ENCODE measurements around the gene SOX6.
"Not testable (repeated sequence)": the region's sequence is repeated elsewhere in the genome, so short reads cannot be mapped to it uniquely, and the experiment has no call there.

SOX6 gene

DNA sequence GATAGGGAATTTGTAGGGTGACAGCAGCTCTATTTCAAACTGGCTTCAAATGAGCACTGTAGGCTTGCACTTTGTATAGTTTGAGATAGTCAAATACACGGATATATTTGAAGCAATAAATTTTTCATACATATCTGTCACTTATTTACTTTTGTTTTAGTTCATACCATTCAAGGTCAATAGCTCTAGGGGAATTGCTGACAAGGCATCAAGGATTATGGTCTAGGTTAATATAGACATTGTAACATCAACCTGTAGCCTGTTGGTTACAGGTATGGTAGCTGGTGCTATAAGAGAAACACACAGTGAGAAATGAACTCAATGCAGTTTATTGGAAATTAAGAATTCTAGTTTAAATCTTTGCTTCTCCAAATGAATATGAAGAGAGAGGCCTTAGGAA, 267.6 kb downstream of the SOX6 start:
- DNase-seq: no peak

DNA sequence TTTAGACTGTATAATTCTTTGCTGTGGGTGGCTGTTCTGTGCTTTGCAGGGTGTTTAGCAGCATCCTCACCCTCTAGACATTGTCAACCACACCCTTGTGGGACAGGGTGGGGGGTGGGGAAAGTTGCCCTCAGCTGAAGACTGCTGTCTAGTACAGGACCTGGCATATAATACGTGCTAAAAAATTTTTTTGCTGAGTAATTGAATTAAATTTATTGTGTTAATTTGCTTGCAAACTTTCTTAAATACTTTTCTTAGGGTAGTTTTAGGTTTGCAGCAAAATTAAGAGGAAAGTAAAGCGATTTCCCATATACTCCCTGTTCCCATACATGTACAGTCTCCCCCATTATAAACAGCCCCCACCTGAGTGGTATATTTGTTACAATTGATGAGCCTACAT, 268.5 kb downstream of the SOX6 start:
- no peak for DNase-seq

DNA sequence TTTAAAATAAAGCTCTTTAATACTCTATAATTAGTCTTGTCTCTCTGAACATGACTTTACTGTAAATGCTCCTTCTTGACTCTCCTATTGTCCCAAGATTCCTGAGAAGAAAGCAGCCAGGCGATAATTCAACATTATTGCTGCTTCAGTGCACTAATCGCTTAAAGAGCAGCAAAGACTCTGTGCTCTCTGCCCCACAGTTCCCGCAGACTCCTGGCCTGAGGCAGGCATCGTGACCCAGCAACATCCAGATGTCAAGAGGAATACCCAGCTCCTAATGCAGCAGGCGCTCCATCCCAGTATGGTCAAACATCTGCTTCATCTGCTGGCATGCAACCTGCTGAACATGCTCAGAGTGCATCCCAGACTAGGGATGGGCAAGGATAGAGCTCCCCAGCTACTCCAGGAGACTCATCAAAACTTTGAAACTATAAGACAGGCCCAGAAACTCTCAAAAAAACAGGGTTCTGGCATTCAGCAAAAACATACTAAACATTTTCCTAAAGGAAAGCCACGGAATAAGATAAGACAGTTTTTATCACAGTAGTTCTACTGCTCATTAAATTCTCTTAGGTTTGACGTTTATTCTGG, 270.0 kb downstream of the SOX6 start:
- no peak for DNase-seq

DNA sequence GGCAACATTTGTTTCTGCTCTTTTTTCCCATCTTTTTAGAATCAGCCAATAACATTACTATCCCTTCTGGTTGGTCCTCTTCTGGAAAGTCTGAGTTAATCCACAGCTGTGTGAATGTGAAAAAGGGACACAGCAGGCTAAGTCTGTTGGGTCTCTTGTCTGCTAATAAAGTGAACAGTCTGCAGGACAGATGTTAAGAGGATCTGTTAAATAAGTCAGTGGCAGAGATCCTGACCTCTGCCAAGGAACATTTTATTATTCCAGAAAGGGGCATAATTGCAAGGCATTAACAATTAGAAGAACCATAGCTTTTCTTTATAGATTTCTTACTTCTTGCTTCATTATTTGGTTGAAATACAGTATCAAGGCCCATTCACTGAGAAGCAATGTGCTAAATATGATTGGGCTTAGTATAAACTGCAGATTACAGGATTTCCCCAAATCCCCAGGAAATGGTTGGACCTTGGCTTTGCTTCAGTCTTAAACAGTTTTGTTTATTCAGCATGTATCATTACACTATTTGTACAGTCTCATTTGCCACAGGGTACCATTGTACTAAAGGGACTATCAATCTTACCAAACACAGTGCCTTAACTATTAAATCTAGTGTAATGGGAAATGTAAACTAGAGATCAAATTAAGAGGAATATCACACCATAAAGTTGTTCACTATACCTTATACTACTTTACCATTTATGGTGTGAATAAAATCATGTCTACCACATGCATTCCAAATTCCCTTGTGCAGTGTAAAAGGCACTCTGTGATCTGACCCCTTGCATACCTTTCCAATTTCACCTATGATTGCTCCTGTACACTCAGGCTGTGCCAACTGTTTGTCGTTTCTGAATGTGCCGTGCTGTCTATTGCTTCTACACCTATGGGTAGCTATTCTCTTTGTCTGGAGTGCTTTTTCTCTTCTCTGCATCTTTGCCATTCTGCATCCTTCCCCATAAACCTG, 274.0 kb downstream of the SOX6 start:
- no peak for DNase-seq

DNA sequence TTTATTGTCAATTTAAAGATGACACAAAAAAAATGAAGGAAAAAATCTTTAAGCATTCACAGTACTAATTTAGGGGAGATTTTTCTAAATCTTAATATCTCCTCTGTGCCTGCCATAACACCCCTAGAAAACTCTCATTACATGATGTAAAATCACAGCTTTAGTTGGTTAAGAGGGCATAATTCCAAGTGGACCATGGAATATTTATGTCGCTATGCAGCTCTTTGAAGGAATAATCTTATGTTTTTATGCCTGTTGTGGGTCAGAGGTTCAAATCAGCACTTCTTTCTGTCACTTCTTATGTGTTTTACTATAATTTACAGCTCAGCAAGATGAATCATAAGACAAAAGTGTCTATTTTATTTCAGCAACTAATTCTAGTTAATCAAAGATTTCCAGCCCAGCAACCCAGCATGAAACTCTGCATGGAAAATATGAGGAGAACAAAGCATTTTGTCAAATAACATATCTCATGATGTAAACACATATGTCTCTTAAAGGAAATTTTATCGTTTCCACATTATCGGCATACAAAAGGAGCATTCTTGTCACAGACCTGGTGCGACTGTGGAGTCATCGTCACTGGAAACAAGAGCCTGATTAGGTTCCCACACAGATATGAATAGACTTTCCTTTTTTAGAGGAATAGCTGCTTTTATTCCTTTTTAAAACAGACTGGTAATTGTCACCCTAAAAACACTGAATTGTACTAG, 274.8 kb downstream of the SOX6 start:
- DNase-seq: no peak

DNA sequence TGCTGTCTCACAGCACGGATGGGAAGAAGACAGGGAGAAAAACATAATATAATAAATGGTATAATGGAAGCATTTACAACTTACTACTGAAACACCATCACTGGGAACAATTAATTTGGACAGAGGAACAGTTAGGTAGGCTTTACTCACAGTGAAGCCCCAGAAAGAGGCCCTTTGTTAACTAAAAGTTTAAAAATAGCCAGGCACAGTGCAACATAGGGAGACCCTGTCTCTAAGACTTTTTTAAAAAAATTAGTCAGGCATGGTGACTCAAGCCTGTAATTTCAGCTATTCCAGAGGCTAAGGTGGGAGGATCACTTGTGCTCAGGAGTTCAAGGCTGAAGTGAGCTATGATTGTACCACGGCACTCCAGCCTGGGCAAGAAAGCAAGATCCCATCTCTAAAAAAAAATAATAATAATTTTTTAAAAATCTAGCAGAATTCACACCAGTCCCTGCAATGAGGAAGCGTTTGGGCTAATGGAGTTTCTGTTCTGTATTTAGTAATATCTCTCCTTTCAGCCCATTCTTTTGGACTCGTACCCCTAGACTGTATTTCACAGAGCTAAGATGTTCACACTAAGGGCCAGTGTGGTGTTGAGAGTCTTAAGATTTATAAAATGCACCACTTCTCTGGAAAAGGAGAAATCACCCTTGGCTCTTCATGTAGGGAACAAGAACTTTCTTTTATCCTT, 275.5 kb downstream of the SOX6 start:
- DNase-seq: no peak

DNA sequence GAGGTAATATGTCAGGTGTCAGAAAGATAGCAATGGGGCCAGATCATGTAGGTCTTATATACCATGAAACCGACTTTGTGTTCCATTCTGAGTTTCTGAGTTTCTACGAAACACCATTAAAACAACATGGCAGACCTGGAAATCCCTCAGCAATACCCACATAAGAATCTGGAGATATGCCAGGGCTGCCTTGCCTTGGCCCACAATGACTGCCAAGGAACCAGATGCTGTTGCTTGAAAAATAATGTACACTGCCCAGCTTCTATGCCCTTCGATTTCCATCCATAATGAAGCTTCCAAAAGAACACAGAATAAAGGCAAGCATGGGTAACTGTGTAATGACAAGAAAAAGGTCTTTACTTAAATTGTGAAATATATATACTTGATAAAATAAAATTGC, 277.4 kb downstream of the SOX6 start:
- DNase-seq: no peak

DNA sequence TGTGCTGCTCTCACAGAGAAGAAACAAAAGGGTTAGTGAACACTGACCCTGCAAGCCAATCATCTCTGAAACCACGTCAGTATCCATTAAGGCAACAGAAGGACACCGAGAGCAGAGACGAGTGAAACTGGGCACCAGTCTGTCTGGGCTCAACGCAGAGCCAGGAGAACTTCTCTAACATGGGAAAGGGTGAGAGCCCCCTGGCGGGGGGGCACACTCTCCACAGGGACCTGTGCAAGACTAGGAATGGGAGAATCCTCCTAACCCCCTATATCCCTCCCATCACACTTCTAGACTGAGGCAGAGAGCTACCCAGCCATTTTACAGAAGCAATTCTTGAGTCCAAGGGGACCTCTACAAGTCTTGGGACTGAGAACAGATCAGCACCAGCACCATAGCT, 285.8 kb downstream of the SOX6 start:
- DNase-seq: no peak

DNA sequence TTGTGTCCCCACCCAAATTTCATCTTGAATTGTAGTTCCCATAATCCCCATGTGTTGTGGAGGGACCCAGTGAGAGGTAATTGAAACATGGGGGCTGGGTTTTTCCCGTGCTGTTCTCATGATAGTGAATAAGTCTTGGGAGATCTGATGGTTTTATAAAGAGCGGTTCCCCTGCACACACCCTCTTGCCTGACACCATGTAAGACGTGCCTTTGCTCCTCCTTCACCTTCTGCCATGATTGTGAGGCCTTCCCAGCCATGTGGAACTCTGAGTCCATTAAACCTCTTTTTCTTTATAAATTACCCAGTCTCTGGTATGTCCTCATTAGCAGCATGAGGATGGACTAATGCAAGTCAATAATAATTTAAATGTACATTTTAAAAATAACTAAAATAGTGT, 289.1 kb downstream of the SOX6 start:
- not testable (repeated sequence) for DNase-seq

DNA sequence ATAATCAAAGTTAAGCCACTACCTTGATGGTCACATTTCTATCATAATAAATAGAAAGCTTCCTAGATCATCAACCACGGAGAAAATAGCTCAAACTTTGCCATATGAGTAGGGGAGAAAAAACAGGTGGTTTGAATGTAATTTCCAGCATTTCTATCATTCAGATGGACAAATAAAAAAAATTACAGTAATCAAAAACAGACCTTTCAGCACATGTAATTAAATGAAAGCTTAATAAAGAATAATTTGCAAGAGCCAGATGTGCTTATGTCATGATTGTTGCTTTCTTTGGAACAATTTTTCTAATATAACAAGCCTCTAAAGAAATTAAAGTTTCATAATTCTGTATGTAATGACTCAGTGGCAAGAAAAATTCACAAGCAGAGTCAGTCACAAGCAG, 297.0 kb downstream of the SOX6 start:
- DNase-seq: no peak

DNA sequence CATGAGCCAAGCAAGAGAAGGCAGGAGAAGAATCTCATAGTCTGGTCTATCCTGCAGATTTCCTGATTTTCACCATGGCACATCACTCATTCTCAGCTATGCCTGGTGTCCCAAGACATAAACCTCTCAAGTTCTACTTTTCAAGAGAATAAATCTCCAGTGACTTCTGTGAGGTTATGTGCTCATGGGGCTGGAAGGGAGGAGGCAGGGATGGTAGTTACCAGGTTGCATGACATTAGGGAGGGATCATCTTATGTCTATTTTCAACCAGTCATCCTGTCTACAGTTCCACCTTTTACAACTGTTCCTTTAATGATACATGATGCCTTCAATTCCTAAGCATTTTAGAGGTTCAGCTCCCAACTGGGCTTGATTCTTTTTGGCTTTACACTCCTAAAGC, 297.7 kb downstream of the SOX6 start:
- no peak for DNase-seq

DNA sequence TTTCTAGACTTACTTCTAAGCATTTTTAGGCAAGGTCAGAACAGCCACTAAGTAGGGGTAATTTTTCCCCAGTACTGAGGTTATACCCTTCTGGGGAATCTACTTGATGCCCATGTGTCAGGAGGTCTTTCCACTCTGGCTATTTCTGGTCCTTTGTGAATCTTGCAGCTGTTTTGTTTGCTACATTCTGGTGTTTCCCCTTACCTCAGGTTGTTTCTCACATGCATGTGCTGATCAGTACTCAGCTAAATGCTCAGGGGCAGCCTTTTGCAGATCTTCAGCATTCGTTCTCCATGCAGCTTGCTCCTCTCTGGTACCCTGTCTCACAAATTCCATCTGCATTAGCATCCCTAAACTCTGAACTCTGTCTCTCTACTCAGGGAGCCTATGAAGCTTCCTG, 303.6 kb downstream of the SOX6 start:
- no peak for DNase-seq

DNA sequence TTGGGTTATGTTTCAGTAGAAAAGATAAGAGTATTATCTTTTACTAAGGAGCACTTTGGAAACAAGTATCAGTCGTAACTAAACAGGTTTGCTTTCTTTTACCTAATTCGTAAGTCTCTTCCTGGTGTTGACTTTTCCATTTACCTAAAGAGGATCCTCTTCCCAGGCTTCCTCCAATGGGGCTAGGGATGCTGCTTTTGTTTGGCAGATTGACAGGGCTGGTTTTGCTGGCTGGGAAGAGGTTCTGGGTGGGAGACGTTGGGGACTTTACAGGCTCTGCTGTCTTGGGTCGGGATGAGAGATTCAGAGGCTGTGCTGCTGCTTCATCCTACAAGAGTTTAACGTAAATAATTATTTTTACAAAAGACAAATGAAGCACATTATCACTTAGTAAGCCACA, 306.7 kb downstream of the SOX6 start:
- no peak for DNase-seq

DNA sequence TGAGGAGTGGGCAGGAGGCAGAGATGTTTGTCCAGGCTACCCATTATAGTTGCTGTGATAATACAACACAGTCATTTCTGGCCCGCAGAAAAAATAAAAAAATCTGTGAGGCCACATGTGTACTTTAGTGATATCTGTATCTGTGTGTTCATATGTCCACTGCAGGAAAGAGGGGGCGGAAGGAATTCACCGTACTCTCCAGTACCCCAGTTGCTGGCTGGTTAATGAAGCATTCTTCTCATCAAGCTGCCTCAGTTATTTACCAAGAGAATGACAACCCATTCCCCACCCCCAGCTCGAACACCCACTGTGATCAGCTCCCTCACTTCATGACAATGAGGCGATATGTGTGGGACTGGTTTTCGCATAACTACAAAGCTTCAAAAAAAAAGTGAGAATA, 309.3 kb downstream of the SOX6 start:
- DNase-seq: no peak

DNA sequence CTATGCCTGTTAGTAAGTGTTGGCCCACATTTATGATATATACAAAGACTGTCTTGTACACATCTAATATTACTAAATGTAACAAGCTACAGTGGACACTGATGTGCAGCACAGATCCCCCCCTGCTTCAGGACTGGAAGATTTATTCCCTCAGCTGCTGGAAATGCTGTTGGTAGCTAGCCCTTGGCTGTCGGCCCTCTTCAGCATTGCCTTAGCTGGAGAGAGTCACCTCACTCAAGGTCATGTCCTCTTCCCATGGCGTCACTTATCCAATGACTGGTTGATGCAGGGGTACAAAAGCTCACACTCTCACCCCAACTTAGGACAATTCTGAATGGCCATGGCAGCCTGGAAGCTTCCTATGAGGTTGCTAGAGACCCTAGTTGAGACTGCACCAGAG, 312.7 kb downstream of the SOX6 start:
- no peak for DNase-seq

DNA sequence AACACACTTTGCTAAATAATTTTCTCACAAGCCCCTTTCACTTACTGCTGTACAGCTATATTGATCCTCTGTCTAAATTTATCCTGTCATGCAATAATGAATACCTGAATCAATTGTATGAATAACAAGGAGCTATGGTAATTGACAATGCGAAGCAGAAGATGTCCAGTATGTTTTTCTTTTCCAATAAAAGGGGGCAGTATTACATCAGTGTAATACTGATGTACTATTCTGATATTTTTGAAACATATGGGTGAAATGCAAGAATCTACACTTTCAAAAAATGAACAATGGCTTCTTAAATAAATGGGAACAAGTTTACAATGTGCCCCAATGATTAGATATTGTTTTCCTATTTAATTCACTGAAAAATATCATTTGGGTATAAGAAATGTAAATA, 315.1 kb downstream of the SOX6 start:
- DNase-seq: no peak

DNA sequence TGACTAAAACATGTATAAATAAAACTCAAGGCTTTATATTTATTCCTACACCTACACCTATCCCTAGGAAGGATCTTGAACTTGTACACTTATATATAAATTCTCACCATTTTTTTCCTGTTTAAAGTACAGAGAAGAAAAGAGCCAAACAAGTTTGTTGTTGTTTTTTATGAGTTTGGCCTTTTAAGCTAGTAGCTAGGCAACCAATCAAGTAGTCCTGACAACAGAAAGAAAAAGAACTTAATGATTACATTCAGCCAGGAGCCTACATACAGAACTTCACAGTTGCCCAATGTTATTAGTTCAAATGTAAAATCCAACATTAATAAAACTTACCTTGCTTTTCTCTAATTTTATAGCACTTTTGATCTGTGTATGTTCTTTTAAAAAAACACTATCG, 316.2 kb downstream of the SOX6 start:
- DNase-seq: no peak

DNA sequence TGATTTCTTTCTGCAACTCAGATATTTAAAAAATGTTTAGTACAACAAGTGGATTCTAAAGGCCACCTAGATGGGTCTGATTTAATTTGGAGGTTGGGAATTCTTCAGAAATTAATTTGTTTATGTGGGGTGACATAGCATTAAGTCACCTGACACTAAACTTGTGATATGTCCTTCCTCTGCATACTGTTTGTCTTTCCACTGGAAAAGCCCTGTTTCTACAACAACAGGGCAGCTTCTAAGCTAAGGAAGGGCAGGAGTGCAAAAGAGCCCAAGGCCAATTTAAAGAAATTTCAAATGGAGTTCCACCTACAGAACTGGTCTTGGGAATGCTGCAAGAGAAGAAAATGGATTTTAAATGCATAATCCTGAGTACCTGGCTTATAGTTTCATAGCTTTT, 319.2 kb downstream of the SOX6 start:
- no peak for DNase-seq

DNA sequence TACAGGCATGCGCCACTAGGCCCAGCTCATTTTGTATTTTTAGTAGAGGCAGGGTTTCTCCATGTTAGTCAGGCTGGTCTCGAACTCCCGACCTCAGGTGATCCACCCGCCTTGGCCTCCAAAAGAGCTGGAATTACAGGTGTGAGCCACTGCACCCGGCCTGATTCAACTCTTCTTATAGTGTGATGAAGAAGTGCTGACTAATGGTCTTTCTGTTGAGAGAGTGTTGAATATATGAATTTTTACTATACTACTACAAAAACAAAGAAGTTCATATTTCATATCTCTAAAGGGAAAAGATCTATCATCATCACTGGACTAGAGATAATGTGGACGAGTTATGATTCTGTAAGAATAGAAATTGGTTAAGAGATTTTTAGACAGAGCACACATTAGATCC, 320.1 kb downstream of the SOX6 start:
- DNase-seq: no peak

DNA sequence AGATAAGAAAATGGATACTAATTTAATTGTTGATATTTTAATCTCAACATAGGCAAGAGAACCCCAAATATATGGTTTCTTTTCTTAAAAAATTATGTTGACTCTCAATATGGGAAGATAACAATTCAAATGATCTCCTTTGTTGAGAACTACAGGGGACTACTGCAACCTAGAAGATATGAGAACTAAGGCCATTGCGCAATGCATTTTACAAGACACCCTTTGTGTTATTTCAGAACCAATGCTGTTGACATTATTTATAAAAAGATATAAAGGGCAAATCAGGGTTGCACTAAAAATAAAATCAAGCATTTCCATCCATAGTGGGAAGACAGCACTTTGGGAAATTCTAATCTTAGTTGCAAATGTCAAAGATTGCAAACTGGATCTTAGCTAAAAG, 322.3 kb downstream of the SOX6 start:
- no peak for DNase-seq

DNA sequence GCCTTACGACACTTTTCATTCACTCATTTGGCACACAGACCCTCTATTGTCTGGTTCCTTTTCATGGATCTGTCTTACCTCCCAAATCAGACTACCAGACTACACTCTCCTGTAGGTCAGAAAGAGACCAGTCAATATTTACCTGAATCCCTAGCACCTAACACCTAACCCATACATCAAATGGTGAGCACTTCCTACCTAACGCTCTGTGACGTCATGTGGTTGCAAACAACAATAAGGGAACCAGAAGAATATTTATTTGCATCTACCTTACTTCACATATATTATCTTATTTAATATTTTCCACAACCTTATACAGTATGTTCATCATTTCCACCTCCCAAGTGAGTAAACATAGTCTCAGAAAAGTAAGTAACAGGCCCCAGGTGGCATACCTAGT, 323.4 kb downstream of the SOX6 start:
- no peak for DNase-seq

DNA sequence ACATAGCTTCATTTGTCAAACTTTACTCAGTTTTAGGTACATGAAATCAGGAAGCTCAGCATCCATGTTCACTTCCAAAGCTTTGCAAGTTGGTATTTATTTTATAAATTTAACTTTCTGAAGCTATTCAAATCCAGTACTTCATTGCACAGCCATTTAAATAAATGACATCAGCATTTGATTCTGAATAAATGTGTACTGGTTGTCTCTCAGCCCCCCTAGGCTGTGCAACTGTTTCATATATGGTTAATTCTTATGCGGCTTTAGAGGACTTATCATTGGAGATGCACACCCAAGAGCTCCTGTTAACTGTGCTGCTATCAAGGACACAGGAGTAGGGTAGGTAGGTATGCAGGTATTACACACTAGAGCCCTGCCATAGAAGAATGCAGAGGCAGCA, 325.1 kb downstream of the SOX6 start:
- DNase-seq: no peak

DNA sequence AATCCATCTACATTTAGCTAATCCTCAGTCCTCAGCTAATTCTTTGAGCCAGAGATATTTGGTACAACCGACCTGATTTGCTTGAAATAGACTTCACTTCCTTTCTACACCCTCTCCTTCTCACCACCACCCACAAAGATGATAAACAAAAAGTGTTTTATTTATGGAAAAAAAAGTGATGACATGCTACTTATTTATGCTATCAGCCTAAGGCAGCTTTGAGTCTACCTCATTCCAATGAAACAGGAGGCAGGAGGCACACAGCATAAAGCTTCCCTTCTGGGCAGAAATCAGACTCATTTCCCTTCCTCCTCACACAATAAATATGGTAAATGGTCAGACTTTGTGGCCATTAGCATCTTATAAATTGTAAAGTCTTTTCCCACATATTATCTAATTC, 325.7 kb downstream of the SOX6 start:
- DNase-seq: peak; percentile 18
